Stimulated activated CD4-positive, alpha-beta T cell treated with anti-CD3 and anti-CD28 coated beads, Interleukin-4, amount 100 ng/mL, for 48 hours (primary cell): Measurements from ENCODE around the gene MYL12A.
"Not testable (repeated sequence)": the region's sequence is repeated elsewhere in the genome, so short reads cannot be mapped to it uniquely, and the experiment has no call there.

Source experiments
- DNase-seq, 2 donors: peaks; one replicate each; pipeline ENCODE4 v3.0.0-alpha.2; 2020; ENCODE audit warnings: low read depth in 2 of 2

The MYL12A gene

GRCh38 chr18:3247240-3248061 is at the start of gene MYL12A:
MYL12A (plus strand) TSS chr18:3247801; CDS start chr18:3253248, 5,447 bp downstream.
- peak; percentile 95 to 98 for DNase-seq

- DNase-seq = not testable (repeated sequence)
Measured at GRCh38 chr18:3198260-3198860, 49.2 kb upstream of the MYL12A start.

- no peak for DNase-seq
Measured at GRCh38 chr18:3199942-3200645, 47.5 kb upstream of the MYL12A start.

GRCh38 chr18:3205239-3205638 is 42.4 kb upstream of the MYL12A start:
- DNase-seq = no peak

GRCh38 chr18:3207565-3207964 is 40.0 kb upstream of the MYL12A start:
- DNase-seq = peak in 1 of 2 donors; percentile 5

- no peak for DNase-seq
Measured at GRCh38 chr18:3209859-3210569, 37.6 kb upstream of the MYL12A start.

- DNase-seq = no peak
Measured at GRCh38 chr18:3211236-3211992, 36.2 kb upstream of the MYL12A start.

- no peak for DNase-seq
Measured at GRCh38 chr18:3212657-3213056, 34.9 kb upstream of the MYL12A start.

GRCh38 chr18:3213300-3214059 is 34.1 kb upstream of the MYL12A start:
- no peak for DNase-seq

- no peak for DNase-seq
Measured at GRCh38 chr18:3214855-3215637, 32.6 kb upstream of the MYL12A start.

- no peak for DNase-seq
Measured at GRCh38 chr18:3216987-3217386, 30.6 kb upstream of the MYL12A start.

- DNase-seq = no peak
Measured at GRCh38 chr18:3217948-3218647, 29.5 kb upstream of the MYL12A start.

GRCh38 chr18:3218819-3219218 is 28.8 kb upstream of the MYL12A start:
- DNase-seq = no peak

GRCh38 chr18:3219241-3219630 is 28.4 kb upstream of the MYL12A start:
- DNase-seq = no peak

- no peak for DNase-seq
Measured at GRCh38 chr18:3219631-3220335, 27.8 kb upstream of the MYL12A start, which contains the start of gene MYOM1. MYOM1 (minus strand) TSS chr18:3219968; CDS start chr18:3215223, 4,745 bp downstream.

- not testable (repeated sequence) for DNase-seq
Measured at GRCh38 chr18:3220868-3221267, 26.7 kb upstream of the MYL12A start.

GRCh38 chr18:3221496-3221895 is 26.1 kb upstream of the MYL12A start:
- no peak for DNase-seq

GRCh38 chr18:3223356-3223755 is 24.2 kb upstream of the MYL12A start:
- DNase-seq = no peak
